HK-2 (cell line): Measurements from ENCODE around the gene CP.

Source experiments
- DNase-seq: peaks from one replicate; pipeline ENCODE4 v3.0.0-alpha.2; 2018; ENCODE audit not compliant: unreplicated experiment

Gene CP

DNA sequence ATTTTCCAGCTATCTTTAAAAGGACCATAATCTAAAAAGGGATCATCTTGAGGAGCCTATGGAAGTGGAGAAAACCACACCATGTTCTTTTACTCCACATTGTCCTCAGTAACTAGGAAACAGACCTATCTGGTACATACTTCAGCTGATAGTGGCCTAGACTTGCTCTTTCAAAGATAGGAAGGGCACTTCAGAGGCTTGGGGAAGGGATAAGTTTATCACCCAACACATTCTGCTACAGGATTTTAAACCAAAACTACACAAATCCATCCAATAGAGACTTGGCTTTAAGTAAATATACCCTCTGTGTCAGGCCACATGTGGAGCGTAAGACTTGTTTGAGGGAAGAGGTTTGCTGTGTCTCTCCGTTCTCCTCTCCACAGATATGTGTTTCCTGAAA is 35.4 kb downstream of the CP start:
- no peak for DNase-seq

GRCh38 chr3:149181182-149181581 is 40.4 kb downstream of the CP start:
- no peak for DNase-seq

DNA sequence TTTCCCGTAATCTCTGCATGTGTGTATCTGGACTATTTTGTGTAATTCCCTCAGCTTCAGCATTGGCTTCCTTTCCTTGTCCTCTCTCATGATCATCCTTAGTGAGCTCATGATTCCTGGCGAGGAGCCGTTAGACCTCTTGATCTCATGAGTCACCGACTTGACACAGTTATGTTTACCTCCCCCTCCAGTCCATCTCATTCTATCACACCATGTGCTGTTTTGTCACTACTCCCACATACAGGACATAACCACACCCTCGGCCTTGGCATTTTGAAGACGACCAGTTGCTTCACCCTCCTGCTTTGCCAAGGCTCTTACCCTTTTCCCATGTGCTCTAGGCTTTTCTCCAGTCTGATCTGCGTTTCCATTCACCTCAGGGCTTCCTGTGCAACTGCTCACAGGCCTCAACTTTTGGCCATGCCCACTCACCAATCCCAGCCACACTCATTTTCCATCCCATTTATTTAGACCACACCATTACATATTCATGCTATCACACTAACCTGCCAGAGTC is 41.5 kb downstream of the CP start:
- DNase-seq = peak; percentile 84

- no peak for DNase-seq
Measured at GRCh38 chr3:149179220-149179619, 42.4 kb downstream of the CP start.

GRCh38 chr3:149177122-149177521 is 44.5 kb downstream of the CP start:
- DNase-seq = no peak

DNA sequence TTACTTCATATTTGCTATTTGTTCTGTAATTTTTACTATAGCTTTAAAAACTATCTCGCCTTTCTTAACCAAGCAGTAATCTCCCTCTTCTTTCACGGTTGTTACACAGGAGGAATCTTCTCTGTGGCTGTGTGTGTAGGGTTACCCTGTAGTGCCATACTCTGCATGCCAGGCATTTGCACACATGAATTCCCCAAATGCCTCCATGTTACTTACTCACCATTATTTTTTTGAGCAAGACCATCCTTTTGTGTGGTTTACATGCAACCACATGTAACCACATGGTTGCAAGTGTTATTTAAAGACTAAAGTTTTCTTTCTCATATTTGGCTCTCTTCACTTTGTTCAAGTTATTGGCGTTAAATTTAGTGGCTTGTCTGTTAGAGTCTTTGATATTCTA is 46.7 kb downstream of the CP start:
- DNase-seq = peak; percentile 56

DNA sequence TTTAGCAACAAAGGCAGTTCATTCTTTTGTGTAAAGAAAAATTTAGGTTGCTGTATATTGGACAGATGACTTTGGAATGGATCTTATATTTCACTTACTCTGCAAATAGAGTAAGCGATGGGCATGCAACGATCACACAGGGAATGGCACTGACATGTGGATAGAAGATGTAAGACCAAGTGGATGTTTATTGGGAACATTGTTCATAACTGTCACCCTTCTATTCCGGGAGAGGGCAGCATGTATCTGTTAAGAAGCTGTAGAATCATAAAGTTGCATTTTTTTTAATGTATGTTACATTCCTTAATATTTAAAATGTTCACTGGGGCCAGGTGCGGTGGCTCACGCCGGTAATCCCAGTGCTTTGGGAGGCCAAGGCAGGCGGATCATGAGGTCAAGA is 51.0 kb downstream of the CP start:
- no peak for DNase-seq

DNA sequence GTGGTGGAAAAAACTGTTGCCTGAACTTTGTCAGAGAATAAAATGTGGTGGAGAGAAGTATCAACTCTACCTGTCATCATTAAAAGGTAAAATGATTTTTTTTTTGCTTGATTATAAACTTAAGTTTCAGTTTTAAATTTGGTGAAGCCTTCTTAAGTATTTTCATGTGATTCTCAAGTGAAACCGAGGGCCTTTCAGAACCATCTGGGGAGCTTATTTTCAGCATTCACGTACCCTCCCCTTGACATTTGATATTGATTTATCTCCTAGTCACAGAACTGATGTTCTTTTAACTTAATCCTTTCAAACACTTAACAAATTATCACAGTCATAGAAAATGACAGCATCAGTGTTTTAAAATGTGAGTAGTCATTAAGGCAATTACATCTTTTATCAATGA is 53.7 kb downstream of the CP start:
- DNase-seq = no peak

GRCh38 chr3:149163066-149163465 is 58.6 kb downstream of the CP start:
- DNase-seq = no peak

GRCh38 chr3:149162007-149162406 is 59.6 kb downstream of the CP start:
- no peak for DNase-seq

DNA sequence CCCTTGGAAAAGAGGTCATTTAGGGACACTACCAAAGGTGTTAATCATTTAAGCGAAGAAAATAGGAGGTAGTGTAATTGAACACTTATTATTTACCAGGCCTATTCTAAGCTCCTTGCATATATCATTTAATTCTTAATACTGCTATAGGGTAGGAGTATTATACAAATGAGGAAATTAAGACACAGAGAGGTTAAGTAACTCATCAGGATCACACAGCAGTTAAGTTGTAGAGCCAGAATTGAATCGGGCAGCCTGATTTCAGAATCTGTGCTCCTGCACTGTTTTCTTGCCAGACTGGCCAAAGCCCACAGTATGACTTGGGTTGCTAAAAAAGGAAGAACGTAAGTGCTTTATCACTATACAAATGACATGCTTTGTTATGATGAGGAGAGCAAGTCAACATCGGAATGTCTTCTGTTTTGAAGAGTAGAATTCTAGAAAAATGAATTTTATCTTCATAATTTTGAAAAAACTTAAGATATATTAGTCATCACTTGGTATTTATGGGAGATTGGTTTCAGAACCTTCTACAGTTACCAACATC is 60.8 kb downstream of the CP start:
- DNase-seq = no peak

DNA sequence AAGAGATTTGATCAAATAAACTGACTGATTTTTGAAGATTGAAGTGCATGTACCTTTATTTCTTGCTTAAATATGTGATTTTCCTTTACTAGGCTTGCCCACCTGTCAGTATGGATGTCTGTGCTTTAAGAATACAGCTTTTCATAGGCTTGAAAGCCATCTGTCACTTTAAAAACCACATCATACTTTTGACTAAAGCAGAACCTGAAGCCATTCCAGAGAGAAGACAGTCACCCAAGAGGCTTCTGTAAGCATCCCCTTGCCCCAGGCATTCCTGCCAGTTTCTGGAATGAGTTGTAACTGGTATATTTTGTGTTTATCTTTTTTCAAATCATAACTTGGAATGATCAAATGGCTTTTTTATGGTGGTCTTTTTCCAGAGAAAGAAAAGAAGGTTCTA is 68.2 kb downstream of the CP start:
- no peak for DNase-seq

GRCh38 chr3:149152420-149152819 is 69.2 kb downstream of the CP start:
- peak; percentile 20 for DNase-seq

- peak; percentile 31 for DNase-seq
Measured at GRCh38 chr3:149151843-149152242, 69.8 kb downstream of the CP start.

DNA sequence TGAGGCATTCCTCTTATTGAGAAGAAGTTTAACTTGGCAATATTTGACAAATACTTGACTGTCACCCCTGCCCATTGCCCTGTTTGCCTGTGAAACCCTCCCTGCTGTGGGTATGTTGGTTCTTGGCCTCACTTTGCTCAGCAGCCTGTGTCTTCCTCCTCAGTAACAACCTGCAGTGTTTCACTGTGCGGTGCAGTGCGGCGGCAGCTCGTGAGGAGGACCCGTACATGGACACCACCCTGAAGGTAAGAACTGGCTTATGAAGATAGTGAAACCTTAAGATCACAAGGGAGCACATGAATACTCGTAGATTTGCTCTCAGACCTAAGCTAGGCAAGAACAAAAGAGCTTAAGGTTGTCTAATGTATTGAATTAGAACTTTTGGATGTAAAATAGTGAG is 71.2 kb downstream of the CP start:
- DNase-seq = no peak

DNA sequence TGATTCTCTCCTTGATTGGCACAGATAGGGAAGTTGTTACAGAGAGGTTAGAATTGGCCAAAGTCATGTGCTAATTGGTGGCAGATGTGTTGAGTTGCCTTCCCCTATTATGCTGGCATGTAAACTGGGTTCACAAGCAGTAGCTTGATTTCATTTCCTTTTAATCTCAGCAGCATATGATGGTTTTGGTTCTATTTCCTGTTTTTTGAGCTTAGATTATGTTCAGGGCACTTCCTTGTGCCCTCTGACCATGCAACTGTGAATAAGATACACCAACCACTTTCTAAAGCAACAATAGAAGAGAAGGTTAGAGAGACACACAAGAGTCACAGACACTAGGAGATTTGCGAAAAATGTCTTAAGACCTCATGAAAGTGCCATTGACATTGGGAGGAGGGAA is 75.7 kb downstream of the CP start:
- DNase-seq = no peak

GRCh38 chr3:149145356-149145755 is 76.3 kb downstream of the CP start:
- no peak for DNase-seq

- DNase-seq = no peak
Measured at GRCh38 chr3:149142682-149143081, 78.9 kb downstream of the CP start.

DNA sequence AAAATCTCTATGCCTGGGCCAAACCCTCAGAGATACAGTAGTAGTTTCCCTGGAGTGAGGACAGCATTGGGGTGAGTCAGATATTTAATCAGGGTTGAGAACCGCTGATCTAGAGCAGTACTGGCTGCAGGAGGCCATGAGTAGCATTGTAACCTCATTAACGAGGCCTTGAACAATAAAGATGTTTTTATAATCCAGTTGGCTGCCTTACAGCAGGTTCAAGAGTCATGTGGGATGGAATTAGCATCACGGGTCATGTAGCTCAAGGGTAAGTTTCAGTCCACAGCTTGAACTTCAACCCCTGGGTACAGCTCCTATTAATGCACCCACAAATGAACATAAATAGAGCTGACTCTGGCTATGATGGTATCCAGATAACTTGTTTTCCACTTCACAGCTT is 87.1 kb downstream of the CP start:
- no peak for DNase-seq

DNA sequence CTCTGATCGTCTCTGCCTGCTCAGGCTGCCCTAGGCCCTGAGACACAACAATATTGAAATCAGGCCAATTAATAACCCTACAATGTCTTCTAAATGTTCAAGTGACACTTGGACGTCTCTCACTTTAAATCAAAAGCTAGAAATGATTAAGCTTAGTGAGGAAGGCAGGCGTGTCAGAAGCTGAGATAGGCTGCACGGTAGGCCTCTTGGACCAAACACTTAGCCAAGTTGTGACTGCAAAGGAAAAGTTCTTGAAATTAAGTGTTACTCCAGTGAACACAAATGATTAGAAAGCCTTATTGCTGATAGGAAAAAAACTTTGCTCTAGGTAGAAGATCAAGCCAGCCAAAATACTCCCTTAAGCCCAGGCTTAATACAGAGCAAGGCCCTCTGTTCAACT is 90.0 kb downstream of the CP start:
- DNase-seq = no peak

GRCh38 chr3:149129326-149130205 is 92.1 kb downstream of the CP start, which contains the start of gene HPS3:
Gene HPS3, plus strand, starts transcription at chr3:149129638. Its CDS starts 86 bp downstream, at chr3:149129724.
- peak; percentile 94 for DNase-seq

GRCh38 chr3:149128821-149129220 is 92.8 kb downstream of the CP start:
- DNase-seq = no peak
